Heart left ventricle (tissue), 11 donors: ENCODE measurements around the gene MACROH2A2. TPM values are rescaled to one million over a fixed set of nuclear protein-coding genes. Genes with fewer than 3 reads are reported as not detected.

Experiments
- polyA plus RNA-seq, 2 donors: library from polyadenylated mRNA; stranded (reverse); fragments of 200-250 nt; gene quantifications; one replicate each; pipeline ENCODE4 v1.2.3, GENCODE V29; 2013
- total RNA-seq, 9 donors: library from RNA; depleted of rRNA in 2 of 9; stranded (reverse); fragments of >200 nt in 2 of 9; fragmentation: NEBNext Ultra II Directional in 3 of 9; extraction: Animal tissue kit (Norgen Biotek cat#: 25700) in 3 of 9; gene quantifications; one replicate each; pipeline versions ENCODE4 v1.1.0 to v1.2.4, GENCODE V29; 2016 to 2023
- donor health status: ischemic (EF 13 %, LVEDD 7.1; RV severe dilation, severe dysfunction).
- donor health status: healthy with polysubstance abuse.
- donor health status: DM: no; HTN: yes; CAD: no.
- donor health status: DM: no; HTN: no; CAD: no.
- donor health status: ischemic (EF 25% LVEDD 5.7; RV mildly dilated, moderate dysfunction).
- donor health status: healthy.
- donor health status: DM: yes; HTN: yes; CAD: no.
- donor health status: PGD.
- donor health status: nonischemic (EF 23%, LVEDD 6.1; RV moderate dilation, normal function).

Gene MACROH2A2
- total and polyA plus RNA-seq, 11 donors, result 11.8 to 21.3 (median 13.3) TPM

Other genes starting within 250 kb of the MACROH2A2 start
- gene AIFM2, start 80.0 kb downstream of the MACROH2A2 start, total RNA-seq, result 10 to 100 TPM; 12.9 to 23.8 (median 15.5) TPM
- 10 to 100 TPM; 21.6 to 31.8 TPM for gene AIFM2, start 80.0 kb downstream of the MACROH2A2 start, polyA plus RNA-seq
- gene TYSND1, start 93.9 kb downstream of the MACROH2A2 start, total RNA-seq, result 1 to 10 TPM; 3.9 to 9.6 (median 5.4) TPM
- gene TYSND1, start 93.9 kb downstream of the MACROH2A2 start, polyA plus RNA-seq, result 1 to 10 TPM; 2.5 to 4.3 TPM
- 100 to 1,000 TPM in 2 of 9 donors, 10 to 100 TPM in 7; 47.6 to 117 (median 88.6) TPM for gene SAR1A, start 117.7 kb downstream of the MACROH2A2 start, total RNA-seq
- gene SAR1A, start 117.7 kb downstream of the MACROH2A2 start, polyA plus RNA-seq, result 10 to 100 TPM; 28.7 to 67.8 TPM
- 100 to 1,000 TPM in 3 of 9 donors, 10 to 100 TPM in 6; 61.1 to 151 (median 81.0) TPM for gene PPA1, start 180.6 kb downstream of the MACROH2A2 start, total RNA-seq
- gene PPA1, start 180.6 kb downstream of the MACROH2A2 start, polyA plus RNA-seq, result 100 to 1,000 TPM in 1 of 2 donors, 10 to 100 TPM in 1; 89.5 to 143 TPM
- gene NPFFR1, start 231.2 kb downstream of the MACROH2A2 start, total RNA-seq, result under 1 TPM in 1 of 9 donors, not detected in 8; 0.52 TPM
- not detected for gene NPFFR1, start 231.2 kb downstream of the MACROH2A2 start, polyA plus RNA-seq